Measurements from ENCODE around the gene NADK2.

Gene NADK2

GRCh38 chr5:36179950-36180349, 61.8 kb downstream of the NADK2 start (continued):
- TF ChIP-seq SP7 (tag by site-specific recombination; IDR thresholded peaks at IDR 0.05) (no peak), ZNF2 (tag by site-specific recombination; IDR thresholded peaks at IDR 0.05) (no peak), ZNF521 (tag by site-specific recombination; IDR thresholded peaks at IDR 0.05) (no peak), HOXA7 (CRISPR knock-in tag; IDR thresholded peaks at IDR 0.05; ENCODE audit: borderline replicate concordance) (no peak)

- POLR2A ChIA-PET = no interaction called here
- Histone ChIP-seq H3K9me3 (ENCODE audit: control insufficient read depth, insufficient read depth, low read depth, low read length) (no peaks in the 10 kb centered on the region), H3K36me3 (ENCODE audit: control insufficient read depth in 2 of 2, insufficient read depth in 1 of 2, low read length in 2 of 2) (peaks cover 81 to 86% of the 10 kb centered on the region in 2 experiments), H3K4me3 (ENCODE audit: low read depth, low read length) (no peak overlapping the region), H3K27ac (ENCODE audit: extremely low read depth, low read depth, low read length) (no peak overlapping the region), H3K4me1 (ENCODE audit: control insufficient read depth, insufficient read depth, low read length) (no peaks in the 10 kb centered on the region)
- TF ChIP-seq, protein P1, sequence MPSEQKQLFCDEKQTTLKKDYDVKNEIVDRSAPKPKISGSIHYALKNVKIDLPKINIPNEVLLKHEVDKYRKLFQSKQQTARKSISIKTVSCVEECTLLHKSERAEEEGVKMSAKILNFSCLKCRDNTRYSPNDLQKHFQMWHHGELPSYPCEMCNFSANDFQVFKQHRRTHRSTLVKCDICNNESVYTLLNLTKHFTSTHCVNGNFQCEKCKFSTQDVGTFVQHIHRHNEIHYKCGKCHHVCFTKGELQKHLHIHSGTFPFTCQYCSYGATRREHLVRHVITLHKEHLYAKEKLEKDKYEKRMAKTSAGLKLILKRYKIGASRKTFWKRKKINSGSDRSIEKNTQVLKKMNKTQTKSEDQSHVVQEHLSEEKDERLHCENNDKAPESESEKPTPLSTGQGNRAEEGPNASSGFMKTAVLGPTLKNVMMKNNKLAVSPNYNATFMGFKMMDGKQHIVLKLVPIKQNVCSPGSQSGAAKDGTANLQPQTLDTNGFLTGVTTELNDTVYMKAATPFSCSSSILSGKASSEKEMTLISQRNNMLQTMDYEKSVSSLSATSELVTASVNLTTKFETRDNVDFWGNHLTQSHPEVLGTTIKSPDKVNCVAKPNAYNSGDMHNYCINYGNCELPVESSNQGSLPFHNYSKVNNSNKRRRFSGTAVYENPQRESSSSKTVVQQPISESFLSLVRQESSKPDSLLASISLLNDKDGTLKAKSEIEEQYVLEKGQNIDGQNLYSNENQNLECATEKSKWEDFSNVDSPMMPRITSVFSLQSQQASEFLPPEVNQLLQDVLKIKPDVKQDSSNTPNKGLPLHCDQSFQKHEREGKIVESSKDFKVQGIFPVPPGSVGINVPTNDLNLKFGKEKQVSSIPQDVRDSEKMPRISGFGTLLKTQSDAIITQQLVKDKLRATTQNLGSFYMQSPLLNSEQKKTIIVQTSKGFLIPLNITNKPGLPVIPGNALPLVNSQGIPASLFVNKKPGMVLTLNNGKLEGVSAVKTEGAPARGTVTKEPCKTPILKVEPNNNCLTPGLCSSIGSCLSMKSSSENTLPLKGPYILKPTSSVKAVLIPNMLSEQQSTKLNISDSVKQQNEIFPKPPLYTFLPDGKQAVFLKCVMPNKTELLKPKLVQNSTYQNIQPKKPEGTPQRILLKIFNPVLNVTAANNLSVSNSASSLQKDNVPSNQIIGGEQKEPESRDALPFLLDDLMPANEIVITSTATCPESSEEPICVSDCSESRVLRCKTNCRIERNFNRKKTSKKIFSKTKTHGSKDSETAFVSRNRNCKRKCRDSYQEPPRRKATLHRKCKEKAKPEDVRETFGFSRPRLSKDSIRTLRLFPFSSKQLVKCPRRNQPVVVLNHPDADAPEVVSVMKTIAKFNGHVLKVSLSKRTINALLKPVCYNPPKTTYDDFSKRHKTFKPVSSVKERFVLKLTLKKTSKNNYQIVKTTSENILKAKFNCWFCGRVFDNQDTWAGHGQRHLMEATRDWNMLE (tag by site-specific recombination; conservative IDR thresholded peaks at IDR 0.05; ENCODE audit: low read depth) = no peak
- no peak for TF ChIP-seq SETDB1 (IDR thresholded peaks at IDR 0.05; ENCODE audit: insufficient read length, low read length)
- TF ChIP-seq ZNF184 (tag by site-specific recombination; IDR thresholded peaks at IDR 0.05) = no peak
- no peak for TF ChIP-seq GFI1B (tag by site-specific recombination; IDR thresholded peaks at IDR 0.05)
- TF ChIP-seq ZNF624 (tag by site-specific recombination; IDR thresholded peaks at IDR 0.05) = no peak
- TF ChIP-seq ZBTB7A (tag by site-specific recombination; IDR thresholded peaks at IDR 0.05; ENCODE audit: low read depth) = no peak
- TF ChIP-seq ZNF214 (tag by site-specific recombination; IDR thresholded peaks at IDR 0.05; ENCODE audit: borderline replicate concordance) = no peak
- TF ChIP-seq ZNF132 (tag by site-specific recombination; IDR thresholded peaks at IDR 0.05; ENCODE audit: borderline replicate concordance) = no peak
- TF ChIP-seq YY2 (tag by site-specific recombination; IDR thresholded peaks at IDR 0.05) = no peak
- TF ChIP-seq ZNF157 (tag by site-specific recombination; IDR thresholded peaks at IDR 0.05) = no peak
- no peak for TF ChIP-seq ZNF416 (tag by site-specific recombination; IDR thresholded peaks at IDR 0.05)
- TF ChIP-seq ZNF629 (tag by site-specific recombination; IDR thresholded peaks at IDR 0.05) = no peak
- no peak for TF ChIP-seq ZNF148 (tag by site-specific recombination; IDR thresholded peaks at IDR 0.05; ENCODE audit: borderline replicate concordance)
- CTCF ChIA-PET = interaction anchor here (0.7 to 3.1 kb wide), 29 partner anchors 12 to 517 kb away, joined by 3 to 38 read pairs (median 6); partner anchors contain the start of genes LMBRD2, NADK2 and RANBP3L
Observed at GRCh38 chr5:36178524-36178890, 63.2 kb downstream of the NADK2 start.
